Body of pancreas (tissue), 4 donors: ENCODE results near the gene FRG1. TPM values are rescaled to one million over a fixed set of nuclear protein-coding genes. Genes with fewer than 3 reads are reported as not detected.
"Not testable (repeated sequence)": the region's sequence is repeated elsewhere in the genome, so short reads cannot be mapped to it uniquely, and the experiment has no call there.

Experiments used
- ATAC-seq: fragments of 150-250 bp; one replicate; pipeline ENCODE4 v1.9.1; 2016
- DNase-seq, 4 donors: peaks; one replicate each; pipeline ENCODE4 v3.0.0-alpha.2; 2019
- H3K27ac ChIP-seq, 4 donors: fragments of 200-600 bp; sonication (generic); 1 replicate in 3 of 4; 2 replicates in 1 of 4; pipeline versions ENCODE4 v1.5.1 to v1.6.1; 2016 to 2019; ENCODE audit warnings: mild to moderate bottlenecking in 1 of 4, mixed read lengths in 1 of 4, moderate library complexity in 1 of 4
- H3K27me3 ChIP-seq, 2 donors: fragments of 200-600 bp; sonication (generic); one replicate each; pipeline ENCODE4 v1.6.0; 2016; ENCODE audit warnings: mild to moderate bottlenecking in 1 of 2
- H3K36me3 ChIP-seq, 2 donors: fragments of 200-600 bp; sonication (generic); replicated peaks in 1 of 2; 2 replicates each; pipeline ENCODE4 v1.5.1; 2016; ENCODE audit warnings: low read depth in 2 of 2; ENCODE audit not compliant: insufficient read depth in 1 of 2
- H3K4me1 ChIP-seq: fragments of 200-600 bp; sonication (generic); one replicate; pipeline ENCODE4 v1.6.0; 2016
- H3K4me3 ChIP-seq, 2 donors: fragments of 200-600 bp; sonication (generic); 1 replicate in 1 of 2; 2 replicates in 1 of 2; pipeline ENCODE4 v1.5.1; 2016 to 2019
- H3K9me3 ChIP-seq, 3 donors: fragments of 200-600 bp; sonication (generic); 1 replicate in 2 of 3; 2 replicates in 1 of 3; pipeline ENCODE4 v1.5.1; 2016
- CTCF ChIP-seq, 7 experiments: fragments of 450-650 bp in 4 of 7; fragments of 200-600 bp in 3 of 7; sonication (generic) in 3 of 7; IDR thresholded peaks; one replicate each; pipeline ENCODE4 v1.5.1; 2016 to 2019; ENCODE audit warnings: antibody characterized with exemption in 7 of 7
- POLR2A ChIP-seq, 3 donors: fragments of 450-650 bp; IDR thresholded peaks; one replicate each; pipeline ENCODE4 v1.6.1; 2016; ENCODE audit warnings: antibody characterized with exemption in 3 of 3, mild to moderate bottlenecking in 2 of 3
- WGBS, 2 donors: methylation state at CpG; one replicate each; pipeline ENCODE4 v1.1.5; 2017; 5-methylcytosine and 5-hydroxymethylcytosine counted together
- intact Hi-C: fragments of 100-400 bp; cut with DNase I; formaldehyde crosslinking; loops from one replicate; pipeline ENCODE4 v1.15.1; 2023
- total RNA-seq, 2 donors: library from RNA; depleted of rRNA; stranded (reverse); fragments of >200 nt; gene quantifications; one replicate each; pipeline ENCODE4 v1.1.0, GENCODE V29; 2016

The FRG1 gene
- total RNA-seq, 2 donors from 2014 or later: 19.7 to 39.9 TPM

DNA sequence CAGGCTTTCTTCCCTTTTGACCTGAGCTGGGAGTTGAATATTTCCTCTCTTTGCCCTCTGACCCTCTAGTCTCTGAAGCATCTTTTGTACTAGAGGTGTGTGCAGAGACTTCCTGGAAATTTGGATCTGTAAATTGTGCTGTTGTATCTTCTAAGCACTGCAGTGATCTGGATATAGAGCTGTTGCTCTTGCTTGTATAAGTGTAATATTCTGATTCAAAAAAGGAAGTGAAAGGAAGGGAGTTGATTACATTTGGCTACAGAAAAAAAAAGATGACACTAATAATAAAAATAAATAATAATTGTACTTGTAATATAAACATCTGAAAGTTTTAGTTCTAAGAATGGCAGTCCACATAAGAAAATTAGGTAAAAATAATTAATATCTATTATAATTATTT, 33.0 kb downstream of the FRG1 start:
- Histone ChIP-seq H3K4me3 (no peak overlapping the region), H3K27me3 (peaks cover 0 to 3% of the 10 kb centered on the region in 2 donors), H3K9me3 (no peaks in the 10 kb centered on the region), H3K4me1 (no peaks in the 10 kb centered on the region), H3K27ac (no peak overlapping the region), H3K36me3 (no peaks in the 10 kb centered on the region)
- TF ChIP-seq POLR2A (IDR thresholded peaks at IDR 0.05) (no peak), CTCF (IDR thresholded peaks at IDR 0.05) (no peak)
- intact Hi-C loops: no loop called here
- ATAC-seq (no peak), DNase-seq (no peak)

- DNase-seq (no peak), ATAC-seq (no peak)
- peaks cover 0 to 3% of the 10 kb centered on the region in 2 donors for H3K27me3 ChIP-seq
- no peaks in the 10 kb centered on the region for H3K9me3 ChIP-seq
- 49 to 51% methylated on average over 5 of the region's 5 CpGs for WGBS, 2 donors
- H3K4me3 ChIP-seq: no peak overlapping the region
- no peak overlapping the region for H3K27ac ChIP-seq
- no peaks in the 10 kb centered on the region for H3K4me1 ChIP-seq
- intact Hi-C loops: no loop called here
- TF ChIP-seq CTCF (IDR thresholded peaks at IDR 0.05): peak in 1 of 7 experiments; percentile 7
- TF ChIP-seq POLR2A (IDR thresholded peaks at IDR 0.05): no peak
- no peaks in the 10 kb centered on the region for H3K36me3 ChIP-seq
Measured at GRCh38 chr4:189974056-189974455, 33.4 kb downstream of the FRG1 start.

- WGBS, 2 donors: 60 to 64% methylated on average over 10 of the region's 10 CpGs
- no peak for TF ChIP-seq POLR2A (IDR thresholded peaks at IDR 0.05)
- TF ChIP-seq CTCF (IDR thresholded peaks at IDR 0.05): no peak
- intact Hi-C loops: no loop called here
- Histone ChIP-seq H3K4me3 (no peak overlapping the region), H3K9me3 (no peaks in the 10 kb centered on the region), H3K4me1 (no peaks in the 10 kb centered on the region), H3K27ac (no peak overlapping the region), H3K27me3 (no peaks in the 10 kb centered on the region), H3K36me3 (no peaks in the 10 kb centered on the region)
- DNase-seq (no peak), ATAC-seq (no peak)
Measured at GRCh38 chr4:189979196-189980047, 38.8 kb downstream of the FRG1 start.

DNA sequence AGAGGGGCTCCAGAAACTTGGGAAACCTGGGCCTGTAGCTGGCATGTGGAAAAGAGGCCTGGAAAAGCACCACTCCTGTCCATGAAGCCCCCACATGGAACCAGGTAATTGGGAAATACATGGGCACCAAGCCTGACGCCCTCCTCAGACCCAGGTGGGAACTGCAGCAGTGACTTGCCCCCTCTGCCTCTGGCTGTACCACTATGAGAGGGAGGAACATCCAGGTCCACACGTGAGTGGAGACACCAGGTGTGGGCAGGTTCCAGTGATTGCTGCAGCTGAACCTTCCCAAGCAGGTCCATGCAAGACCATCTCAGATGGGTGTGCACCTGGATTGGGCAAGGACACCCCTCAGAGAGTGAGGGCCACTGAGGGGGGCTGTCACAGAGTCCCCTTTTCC, 39.6 kb downstream of the FRG1 start:
- H3K9me3 ChIP-seq, DNase-seq, H3K27ac ChIP-seq, H3K27me3 ChIP-seq, H3K4me3 ChIP-seq, H3K36me3 ChIP-seq, H3K4me1 ChIP-seq, intact Hi-C loops, ATAC-seq: not testable (repeated sequence)
- 50 to 51% methylated on average over 1 to 2 of the region's 2 CpGs for WGBS, 2 donors

GRCh38 chr4:189981970-189982369, 41.3 kb downstream of the FRG1 start:
- H3K27ac ChIP-seq: no peak overlapping the region
- no peaks in the 10 kb centered on the region for H3K36me3 ChIP-seq
- no peaks in the 10 kb centered on the region for H3K9me3 ChIP-seq
- no peak for ATAC-seq
- WGBS, 2 donors: 62 to 72% methylated on average over 6 to 8 of the region's 8 CpGs
- H3K4me3 ChIP-seq: no peak overlapping the region
- TF ChIP-seq POLR2A (IDR thresholded peaks at IDR 0.05): no peak
- no peak for TF ChIP-seq CTCF (IDR thresholded peaks at IDR 0.05)
- H3K4me1 ChIP-seq: no peaks in the 10 kb centered on the region
- DNase-seq: no peak
- intact Hi-C loops: no loop called here
- H3K27me3 ChIP-seq: no peaks in the 10 kb centered on the region

- H3K4me3 ChIP-seq, H3K27me3 ChIP-seq, H3K27ac ChIP-seq, intact Hi-C loops, DNase-seq, H3K36me3 ChIP-seq, H3K9me3 ChIP-seq, ATAC-seq, H3K4me1 ChIP-seq: not testable (repeated sequence)
- 84 to 87% methylated on average over 8 to 13 of the region's 41 CpGs for WGBS, 2 donors
Measured at GRCh38 chr4:189983916-189984526, 43.3 kb downstream of the FRG1 start.

GRCh38 chr4:189984661-189985060, 44.0 kb downstream of the FRG1 start:
- H3K27ac ChIP-seq: not testable (repeated sequence)

More at GRCh38 chr4:189984661-189985060, 44.0 kb downstream of the FRG1 start:
- intact Hi-C loops, ATAC-seq, H3K27me3 ChIP-seq, H3K36me3 ChIP-seq, H3K9me3 ChIP-seq, H3K4me1 ChIP-seq, H3K4me3 ChIP-seq, DNase-seq: not testable (repeated sequence)
- WGBS, 2 donors: 53 to 87% methylated on average over 3 to 17 of the region's 31 CpGs
